ENCODE data around the gene GPC5.

DNA sequence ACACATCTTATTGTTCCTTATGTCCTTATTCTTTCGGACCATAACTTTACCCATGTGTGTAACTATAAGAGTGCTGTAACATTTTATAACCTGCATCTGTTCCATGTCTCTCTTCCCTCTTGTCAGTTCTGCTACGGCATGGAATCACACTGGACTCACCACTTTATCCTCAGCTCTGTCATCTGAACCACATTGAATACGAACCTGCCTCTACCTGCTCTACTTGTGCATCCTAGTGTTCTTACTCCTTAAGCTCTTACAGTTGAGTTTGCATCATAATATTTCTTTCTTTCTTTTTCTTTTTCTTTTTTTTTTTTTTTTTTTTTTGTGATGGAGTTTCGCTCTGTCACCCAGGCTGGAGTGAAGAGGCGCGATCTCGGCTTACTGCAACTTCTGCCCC, 180.9 kb downstream of the GPC5 start:
- TF ChIP-seq, protein P1, sequence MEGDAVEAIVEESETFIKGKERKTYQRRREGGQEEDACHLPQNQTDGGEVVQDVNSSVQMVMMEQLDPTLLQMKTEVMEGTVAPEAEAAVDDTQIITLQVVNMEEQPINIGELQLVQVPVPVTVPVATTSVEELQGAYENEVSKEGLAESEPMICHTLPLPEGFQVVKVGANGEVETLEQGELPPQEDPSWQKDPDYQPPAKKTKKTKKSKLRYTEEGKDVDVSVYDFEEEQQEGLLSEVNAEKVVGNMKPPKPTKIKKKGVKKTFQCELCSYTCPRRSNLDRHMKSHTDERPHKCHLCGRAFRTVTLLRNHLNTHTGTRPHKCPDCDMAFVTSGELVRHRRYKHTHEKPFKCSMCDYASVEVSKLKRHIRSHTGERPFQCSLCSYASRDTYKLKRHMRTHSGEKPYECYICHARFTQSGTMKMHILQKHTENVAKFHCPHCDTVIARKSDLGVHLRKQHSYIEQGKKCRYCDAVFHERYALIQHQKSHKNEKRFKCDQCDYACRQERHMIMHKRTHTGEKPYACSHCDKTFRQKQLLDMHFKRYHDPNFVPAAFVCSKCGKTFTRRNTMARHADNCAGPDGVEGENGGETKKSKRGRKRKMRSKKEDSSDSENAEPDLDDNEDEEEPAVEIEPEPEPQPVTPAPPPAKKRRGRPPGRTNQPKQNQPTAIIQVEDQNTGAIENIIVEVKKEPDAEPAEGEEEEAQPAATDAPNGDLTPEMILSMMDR (IDR thresholded peaks at IDR 0.05), result no peak
- TF ChIP-seq POLR2A (IDR thresholded peaks at IDR 0.05), result no peak
- no peak for TF ChIP-seq POLR2AphosphoS5 (IDR thresholded peaks at IDR 0.05)
